ENCODE data around the gene SALL1.

Gene SALL1

GRCh38 chr16:51111759-51112158, 39.3 kb downstream of the SALL1 start:
- DNase-seq (ENCODE audit: low read depth in 2 of 2), result no peak

- no peak for DNase-seq (ENCODE audit: low read depth in 2 of 2)
These were observed 40.3 kb downstream of the SALL1 start for GRCh38 chr16:51110700-51111157.

GRCh38 chr16:51109173-51109572, 41.9 kb downstream of the SALL1 start:
- DNase-seq (ENCODE audit: low read depth in 2 of 2), result no peak

GRCh38 chr16:51107742-51108141, 43.3 kb downstream of the SALL1 start:
- no peak for DNase-seq (ENCODE audit: low read depth in 2 of 2)

GRCh38 chr16:51106535-51106934, 44.5 kb downstream of the SALL1 start:
- no peak for DNase-seq (ENCODE audit: low read depth in 2 of 2)

- DNase-seq (ENCODE audit: low read depth in 2 of 2), result no peak
These were observed 47.5 kb downstream of the SALL1 start for GRCh38 chr16:51103590-51103989.

GRCh38 chr16:51097729-51098128, 53.3 kb downstream of the SALL1 start:
- DNase-seq (ENCODE audit: low read depth in 2 of 2), result no peak

- no peak for DNase-seq (ENCODE audit: low read depth in 2 of 2)
These were observed 55.0 kb downstream of the SALL1 start for GRCh38 chr16:51095890-51096626.

GRCh38 chr16:51095084-51095881, 55.8 kb downstream of the SALL1 start:
- no peak for DNase-seq (ENCODE audit: low read depth in 2 of 2)

- DNase-seq (ENCODE audit: low read depth in 2 of 2), result no peak
These were observed 57.3 kb downstream of the SALL1 start for GRCh38 chr16:51093726-51094280.
